KOPT-K1 (cell line): ENCODE results near the gene CUX1.

Experiments
- H3K27ac ChIP-seq: fragments of 200-600 bp; sonication (generic); 2 replicates; pipeline ENCODE4 v1.5.1; 2016; ENCODE audit warnings: antibody characterized with exemption, mild to moderate bottlenecking, low read depth, low read length; ENCODE audit not compliant: poor library complexity, severe bottlenecking
- H3K36me3 ChIP-seq: fragments of 200-600 bp; sonication (generic); 2 replicates; pipeline ENCODE4 v1.5.1; 2017; ENCODE audit warnings: antibody characterized with exemption, mild to moderate bottlenecking, low read length, moderate library complexity; ENCODE audit not compliant: insufficient read depth
- H3K9me3 ChIP-seq: fragments of 200-600 bp; sonication (generic); 2 replicates; pipeline ENCODE4 v1.5.1; 2017; ENCODE audit warnings: antibody characterized with exemption, low read length, mild to moderate bottlenecking; ENCODE audit not compliant: insufficient read depth, poor library complexity, severe bottlenecking

Gene CUX1

DNA sequence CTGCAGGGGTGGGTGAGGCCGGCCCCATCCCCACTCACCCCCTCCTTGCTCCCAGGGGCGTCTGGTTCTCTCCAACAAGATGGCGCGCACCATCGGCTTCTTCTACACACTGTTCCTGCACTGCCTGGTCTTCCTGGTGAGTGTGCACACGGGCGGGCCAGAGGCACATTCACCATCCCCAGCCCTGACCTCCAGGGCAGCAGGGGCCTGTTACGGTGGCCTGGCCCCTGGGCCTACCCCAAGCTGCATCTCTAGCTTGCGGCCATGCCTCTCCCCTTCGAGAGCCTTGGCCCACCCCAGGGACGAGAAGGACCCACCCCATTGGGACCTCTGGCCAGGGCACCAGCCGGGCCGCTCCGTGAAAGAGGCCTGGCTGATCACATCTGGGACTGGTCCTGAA, 464.4 kb downstream of the CUX1 start:
- no peak overlapping the region for H3K27ac ChIP-seq
- no peaks in the 10 kb centered on the region for H3K36me3 ChIP-seq
- no peaks in the 10 kb centered on the region for H3K9me3 ChIP-seq

DNA sequence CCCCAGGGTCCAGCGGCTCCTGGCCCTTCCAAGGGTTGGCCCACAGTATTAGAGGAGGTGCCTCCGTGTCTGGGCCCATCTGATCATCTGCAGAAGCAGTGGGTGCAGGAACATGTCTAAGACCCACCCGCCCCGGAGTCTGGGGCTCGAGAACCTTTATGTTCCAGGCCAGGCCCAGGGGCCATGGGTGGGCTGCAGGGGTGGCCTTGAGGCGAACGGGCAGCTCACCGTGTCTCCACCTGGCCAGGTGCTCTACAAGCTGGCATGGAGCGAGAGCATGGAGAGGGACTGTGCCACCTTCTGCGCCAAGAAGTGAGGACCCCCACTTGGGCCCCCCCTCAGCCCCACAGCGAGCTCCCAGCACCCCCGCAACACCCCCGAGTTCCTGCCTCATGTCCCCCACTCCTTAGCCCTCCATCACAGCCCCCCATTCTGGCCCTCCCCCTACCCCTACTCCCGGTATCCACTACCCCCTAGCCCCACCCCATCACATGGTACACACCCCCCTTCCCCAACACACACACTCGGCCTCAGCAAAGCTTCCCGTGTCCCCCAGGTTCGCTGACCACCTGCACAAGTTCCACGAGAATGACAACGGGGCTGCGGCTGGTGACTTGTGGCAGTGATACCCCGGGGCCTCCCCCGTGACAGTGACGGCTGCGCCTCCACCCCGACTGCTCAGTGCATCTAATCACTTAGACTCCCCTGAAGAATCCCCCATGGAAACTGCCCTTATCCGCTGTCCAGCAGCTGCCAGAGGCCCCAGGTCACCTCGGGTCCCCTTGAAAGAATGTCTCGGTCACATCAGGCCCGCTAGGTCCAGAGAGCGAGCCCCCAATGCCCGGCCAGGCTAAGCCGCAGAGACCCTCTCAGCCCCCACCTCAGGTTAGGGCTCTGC, 465.3 kb downstream of the CUX1 start:
- Histone ChIP-seq H3K36me3 (no peaks in the 10 kb centered on the region), H3K9me3 (no peaks in the 10 kb centered on the region), H3K27ac (no peak overlapping the region)

DNA sequence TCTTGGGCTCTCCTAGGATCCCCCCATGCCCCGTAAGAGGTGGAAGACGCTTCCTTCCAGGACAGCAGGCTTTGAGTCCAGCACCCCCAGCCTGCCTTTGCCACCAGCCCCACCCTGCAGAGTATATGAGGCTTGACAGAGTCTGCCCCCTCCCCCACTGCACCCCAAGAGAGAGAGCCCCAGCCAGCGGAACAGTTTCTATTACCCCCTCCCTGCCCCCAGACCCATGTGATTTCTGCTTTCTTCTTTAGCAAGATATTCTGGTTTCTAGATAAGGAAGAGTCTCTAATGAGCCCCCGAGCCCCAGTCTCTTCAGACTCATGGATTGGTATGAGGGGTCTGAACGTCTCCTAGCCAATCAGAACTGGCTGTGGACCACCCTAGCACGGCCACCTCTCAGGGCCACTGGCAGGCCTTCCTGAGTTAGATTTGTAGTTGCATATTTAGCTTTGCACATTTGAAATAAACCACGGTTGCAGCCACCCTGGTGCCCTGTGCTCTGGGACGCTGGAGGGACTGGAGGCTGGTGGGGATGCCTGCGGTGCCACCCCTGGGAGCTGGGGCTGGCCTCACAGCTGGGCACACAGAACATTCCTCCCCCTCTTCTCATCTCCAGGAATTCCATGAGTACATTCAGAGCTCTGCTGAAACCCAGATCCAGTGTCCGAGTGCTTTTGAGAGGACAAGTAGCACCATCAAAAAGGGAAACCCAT, 466.2 kb downstream of the CUX1 start:
- no peaks in the 10 kb centered on the region for H3K36me3 ChIP-seq
- no peaks in the 10 kb centered on the region for H3K9me3 ChIP-seq
- no peak overlapping the region for H3K27ac ChIP-seq

DNA sequence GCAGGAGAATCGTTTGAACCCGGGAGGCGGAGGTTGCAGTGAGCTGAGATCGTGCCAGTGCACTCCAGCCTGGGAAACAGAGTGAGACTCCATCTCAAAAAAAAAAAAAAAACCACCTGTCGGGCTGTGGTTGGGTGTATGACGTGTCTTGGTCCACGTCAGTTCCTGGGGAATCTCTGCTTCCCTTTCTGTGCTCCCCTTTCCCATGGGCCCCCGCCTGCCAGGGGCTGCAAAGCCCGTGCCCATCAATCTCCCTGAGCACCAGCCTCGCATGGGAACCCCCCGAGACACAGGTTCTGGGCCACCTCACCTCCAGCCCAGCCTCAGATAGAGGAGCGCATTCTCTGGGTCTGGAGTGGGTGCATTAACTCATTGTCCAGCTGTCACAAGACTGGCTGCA, 467.0 kb downstream of the CUX1 start:
- Histone ChIP-seq H3K27ac (no peak overlapping the region), H3K9me3 (no peaks in the 10 kb centered on the region), H3K36me3 (no peaks in the 10 kb centered on the region)

DNA sequence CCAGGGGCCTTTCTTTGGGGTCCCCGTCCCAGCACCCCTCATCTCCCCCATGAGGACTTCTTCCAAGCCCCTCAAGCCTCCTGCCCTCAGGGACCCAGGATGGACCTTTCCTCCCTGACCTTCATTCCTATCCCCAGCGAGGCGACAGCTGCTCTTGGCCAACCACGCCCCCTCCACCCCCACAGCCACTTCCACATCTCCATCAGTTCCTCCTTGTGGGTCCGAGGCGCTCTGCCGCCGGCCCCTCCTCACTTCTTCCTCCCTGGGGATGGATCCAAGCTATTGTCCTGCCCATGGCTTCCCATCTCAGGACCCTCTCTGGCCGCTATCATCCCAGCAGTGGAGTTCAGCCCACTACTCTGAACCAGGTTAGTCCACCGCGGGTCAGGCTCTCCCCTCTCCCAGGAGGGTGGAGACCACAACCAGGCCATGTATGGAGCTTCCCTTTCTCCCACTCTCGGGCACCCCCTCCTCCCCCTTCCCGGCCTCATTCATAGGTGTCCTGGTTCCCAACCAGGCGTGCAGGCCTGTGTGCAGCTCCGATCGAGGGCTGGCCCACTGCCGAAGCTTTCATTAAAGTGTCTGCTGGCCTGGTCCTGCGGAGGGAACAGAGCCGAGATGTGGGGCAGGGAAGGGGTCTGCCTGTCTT, 467.6 kb downstream of the CUX1 start:
- Histone ChIP-seq H3K36me3 (no peaks in the 10 kb centered on the region), H3K27ac (no peak overlapping the region), H3K9me3 (no peaks in the 10 kb centered on the region)

DNA sequence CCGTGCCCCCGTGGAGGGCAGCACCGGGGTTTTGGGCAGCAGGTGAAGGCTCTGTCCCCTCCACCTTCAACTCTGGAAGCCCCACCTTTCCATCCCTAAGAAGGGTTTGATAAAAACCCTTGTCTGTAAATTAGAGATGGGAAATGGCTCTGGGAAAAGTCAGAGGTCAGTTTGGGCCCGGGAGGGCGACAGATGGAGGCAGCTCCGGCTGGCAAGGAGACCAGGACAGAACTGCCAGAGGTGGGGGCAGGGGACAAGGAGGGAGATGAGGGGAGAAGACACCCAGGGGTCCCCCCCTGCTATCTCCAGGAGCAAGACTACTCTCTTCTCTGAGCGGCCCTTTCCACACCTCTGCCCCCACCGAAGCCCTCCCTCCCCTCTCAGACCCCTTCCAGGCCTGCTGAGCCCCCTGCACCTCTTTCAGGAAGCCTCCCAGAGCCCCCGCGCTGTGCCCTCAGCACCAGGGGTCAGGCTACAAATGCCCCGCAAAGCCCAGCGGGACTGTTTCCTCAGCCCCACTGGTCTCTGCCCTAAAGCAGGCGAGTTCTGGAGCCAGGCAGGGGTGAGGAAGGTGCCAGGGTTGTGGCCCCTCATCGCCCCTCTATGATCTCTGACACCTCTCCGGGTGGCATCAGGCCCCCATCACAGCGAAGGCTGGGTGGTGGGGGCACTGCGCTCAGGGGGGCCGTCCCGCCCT, 468.3 kb downstream of the CUX1 start:
- Histone ChIP-seq H3K36me3 (no peaks in the 10 kb centered on the region), H3K9me3 (no peaks in the 10 kb centered on the region), H3K27ac (no peak overlapping the region)

DNA sequence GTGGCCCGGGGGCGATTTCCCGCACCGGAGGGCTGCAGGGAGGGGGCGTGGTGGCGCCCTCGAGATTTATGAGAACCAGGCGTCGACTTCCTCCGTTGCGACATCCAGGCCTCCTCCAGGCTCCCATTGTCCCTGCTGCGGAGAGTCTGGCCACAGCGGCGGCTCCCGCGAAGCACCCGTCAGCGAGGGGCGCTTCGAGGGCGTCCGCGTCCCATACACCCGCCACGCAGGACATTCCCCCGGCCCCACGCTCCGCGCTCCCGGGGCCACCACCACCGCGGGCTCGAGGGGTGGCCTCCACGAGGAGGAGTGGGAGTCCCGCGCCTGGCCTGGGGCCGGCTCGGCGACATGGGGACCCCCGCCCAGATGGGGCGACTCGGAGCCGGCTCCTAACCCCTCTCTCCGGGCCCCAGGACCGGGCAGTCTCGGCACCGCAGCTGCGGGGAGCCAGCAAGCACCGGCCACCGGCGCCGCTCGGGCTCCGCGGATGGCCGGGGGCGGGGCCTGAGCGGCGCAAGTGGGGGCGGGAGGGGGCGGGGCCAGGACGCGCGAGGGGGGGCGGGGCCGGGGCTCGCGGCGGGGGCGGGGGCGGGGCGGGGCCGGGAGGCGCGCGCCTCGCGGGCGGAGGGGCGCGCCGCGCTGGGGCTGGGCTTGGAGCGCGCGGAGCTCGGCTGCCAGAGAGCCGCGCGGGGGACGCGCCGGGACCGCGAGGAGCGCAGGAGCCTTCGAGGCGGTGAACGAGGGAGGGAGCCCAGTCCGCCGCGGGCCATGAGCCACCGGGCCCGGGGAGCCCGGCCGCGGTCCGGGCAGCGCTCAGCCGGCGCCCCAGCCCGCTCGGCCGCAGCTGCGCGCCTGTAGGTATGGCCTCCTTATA, 469.0 kb downstream of the CUX1 start, which contains the start of gene SH2B2:
TSS of gene SH2B2 (plus strand) at position 632 of the 874 bp plus-strand sequence. CDS start 13,683 bp downstream, outside the sequence.
- Histone ChIP-seq H3K36me3 (no peaks in the 10 kb centered on the region), H3K9me3 (no peaks in the 10 kb centered on the region), H3K27ac (no peak within 1 kb of the TSS)

DNA sequence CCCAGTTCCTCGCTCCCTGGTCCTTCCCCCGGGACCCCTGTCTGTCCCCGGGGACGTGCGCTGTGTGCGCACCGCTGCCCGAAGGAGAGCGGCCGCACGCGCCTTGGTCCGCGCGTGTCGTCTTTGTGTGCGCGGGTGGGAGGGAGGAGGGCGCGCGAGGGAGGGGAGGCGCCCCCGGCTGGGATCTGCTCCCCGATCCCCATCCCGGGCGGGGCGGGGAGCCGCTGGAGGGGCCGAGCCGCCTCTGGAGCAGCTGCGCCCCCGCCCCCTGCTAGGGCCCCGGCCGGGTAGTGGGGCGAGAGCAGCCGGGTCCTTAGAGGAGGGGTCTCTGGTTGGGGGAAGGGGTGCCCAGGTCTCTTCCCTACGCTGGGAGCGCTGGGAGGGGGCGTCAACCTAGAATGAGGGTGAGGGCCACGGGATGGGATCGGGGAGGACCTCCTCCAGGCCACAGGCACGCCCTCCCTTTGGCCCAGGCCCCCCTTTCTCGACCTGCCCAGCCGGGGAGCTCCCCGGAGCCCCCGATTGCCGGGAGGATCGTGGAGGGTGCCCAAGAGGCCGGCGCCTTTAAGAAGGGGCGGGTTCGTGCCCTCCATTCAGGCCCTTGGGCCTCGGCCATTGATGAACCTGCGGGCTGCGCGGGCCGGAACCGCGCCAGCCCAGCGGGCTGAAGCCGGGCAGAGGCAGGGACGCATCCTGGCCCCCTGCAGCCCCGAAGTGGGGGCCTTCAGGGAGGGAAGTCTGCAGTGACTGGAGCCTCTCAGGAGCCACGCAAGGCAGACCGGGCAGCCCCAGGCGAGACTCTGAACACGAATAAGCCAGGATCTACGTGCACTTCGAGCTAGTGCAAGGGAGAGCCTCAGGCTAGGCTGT, 469.9 kb downstream of the CUX1 start:
- H3K9me3 ChIP-seq, result no peaks in the 10 kb centered on the region
- H3K36me3 ChIP-seq, result no peaks in the 10 kb centered on the region
- H3K27ac ChIP-seq, result no peak overlapping the region

DNA sequence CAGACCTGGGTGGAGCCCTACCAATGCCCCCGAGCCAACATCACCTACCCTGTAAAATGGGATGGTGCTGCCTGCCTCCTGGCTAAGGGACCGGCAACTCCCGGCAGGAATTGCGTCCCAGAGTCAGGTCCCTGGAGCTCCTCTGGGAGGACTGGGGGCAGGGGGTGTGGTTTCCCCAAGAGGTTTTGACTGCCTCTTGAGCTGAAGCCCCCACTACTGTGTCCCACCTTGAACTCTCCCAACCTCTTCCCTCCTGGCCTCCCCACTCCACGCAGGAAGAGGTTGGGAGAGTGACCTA, 470.5 kb downstream of the CUX1 start:
- Histone ChIP-seq H3K36me3 (no peaks in the 10 kb centered on the region), H3K27ac (no peak overlapping the region), H3K9me3 (no peaks in the 10 kb centered on the region)

DNA sequence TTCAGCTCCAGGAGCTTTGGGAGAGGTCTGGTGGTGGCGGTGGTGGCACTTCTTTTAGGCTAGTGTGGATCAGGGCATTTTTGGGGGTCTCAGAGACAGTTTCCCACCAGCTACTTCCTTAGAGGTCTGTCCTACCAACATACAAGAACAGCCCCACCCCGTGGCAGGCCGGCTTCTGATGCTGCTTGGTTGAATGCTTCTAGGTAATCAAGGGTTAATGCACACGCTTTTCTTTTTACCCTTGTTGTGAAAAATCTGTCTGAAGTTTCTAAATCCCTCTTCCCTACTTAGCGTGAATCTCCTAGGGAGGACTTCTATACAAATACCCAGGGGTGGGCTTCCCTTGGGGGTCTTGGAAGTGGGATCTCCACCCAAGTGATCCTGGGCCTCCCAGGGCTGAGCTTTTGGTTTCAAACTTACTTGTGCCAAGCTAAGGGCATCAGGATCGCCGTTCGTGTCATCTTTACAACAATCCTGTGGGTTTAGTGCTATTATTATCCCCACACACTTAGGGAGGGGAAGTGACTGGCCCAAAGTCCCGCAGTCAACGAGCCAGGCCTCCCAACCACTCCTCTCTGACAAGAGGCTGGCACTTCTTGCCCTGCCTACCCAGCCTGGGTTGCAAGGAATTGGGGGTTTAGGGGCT, 471.0 kb downstream of the CUX1 start:
- H3K9me3 ChIP-seq, result no peaks in the 10 kb centered on the region
- H3K36me3 ChIP-seq, result no peaks in the 10 kb centered on the region
- H3K27ac ChIP-seq, result no peak overlapping the region

DNA sequence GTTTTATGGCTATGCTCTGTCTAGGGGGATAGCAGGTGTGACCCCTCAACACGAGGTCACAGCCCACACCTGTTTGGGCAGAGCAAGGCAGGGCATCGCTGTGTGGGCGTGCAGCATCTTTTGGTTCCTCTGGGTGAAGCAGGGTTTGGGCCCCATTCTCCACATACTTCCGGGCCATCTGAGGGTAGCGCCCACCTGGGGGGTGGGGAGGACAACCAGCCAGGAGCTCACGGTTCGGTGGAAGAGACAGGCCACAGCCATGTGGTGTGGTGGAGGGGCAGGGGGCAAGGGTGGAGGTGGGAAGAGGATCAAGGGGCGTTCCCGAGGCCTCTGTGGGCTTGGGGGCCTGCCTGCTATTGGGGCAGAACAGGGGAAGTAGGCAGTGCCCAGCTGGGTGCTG, 471.6 kb downstream of the CUX1 start:
- Histone ChIP-seq H3K36me3 (no peaks in the 10 kb centered on the region), H3K9me3 (no peaks in the 10 kb centered on the region), H3K27ac (no peak overlapping the region)

DNA sequence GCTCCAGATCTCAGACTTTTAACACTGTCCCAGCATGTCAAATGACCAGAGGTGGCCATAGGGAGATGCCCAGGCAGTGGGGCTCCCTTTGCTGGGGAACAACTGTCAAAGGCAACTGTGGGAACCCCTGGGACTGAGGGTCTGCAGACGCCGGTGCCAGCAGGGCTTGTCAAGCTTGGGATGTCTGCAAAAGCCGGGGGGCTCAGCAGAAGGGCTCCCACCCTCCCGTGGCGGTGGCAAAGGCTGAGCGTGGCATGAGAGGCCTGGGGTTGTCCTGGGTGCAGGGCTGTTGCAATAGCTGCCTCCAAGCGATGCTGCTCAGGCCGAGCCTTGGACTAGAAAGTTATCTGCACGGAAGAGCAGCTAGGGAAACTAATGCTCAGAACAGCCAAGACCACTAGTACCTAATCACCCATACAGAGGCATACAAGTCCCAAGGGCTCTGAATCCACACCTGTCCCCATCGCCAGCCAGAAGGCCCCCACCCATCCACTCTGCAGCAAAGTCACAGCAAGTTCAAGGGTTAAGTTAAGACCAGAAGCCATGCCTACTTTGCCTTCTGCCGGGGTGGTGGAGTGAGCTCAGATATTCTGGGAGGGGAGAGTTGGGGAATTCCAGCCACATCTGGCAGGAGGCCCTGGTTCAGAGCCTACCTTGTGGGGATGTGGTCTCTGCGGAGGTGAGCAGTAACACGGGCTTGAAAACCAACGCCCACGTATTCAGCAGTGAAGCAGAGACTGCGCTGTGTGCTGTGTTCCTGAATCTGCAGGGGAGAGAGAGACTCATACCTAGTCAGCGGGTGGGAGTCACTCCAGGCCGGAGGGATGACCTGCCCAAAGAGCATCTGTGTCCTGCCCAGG, 473.9 kb downstream of the CUX1 start:
- H3K27ac ChIP-seq, result no peak overlapping the region
- no peaks in the 10 kb centered on the region for H3K9me3 ChIP-seq
- H3K36me3 ChIP-seq, result no peaks in the 10 kb centered on the region
